GM21447 (cell line): ENCODE data around the gene GRIA1.

Experiments
- ATAC-seq: cut with Tn5 transposase; IDR thresholded peaks from one replicate; pipeline ENCODE4 v1.9.1; 2021; ENCODE audit not compliant: unreplicated experiment

Gene GRIA1

GRCh38 chr5:153496835-153497234 is 6.4 kb downstream of the GRIA1 start:
- ATAC-seq = no peak

- no peak for ATAC-seq
These were observed 8.0 kb downstream of the GRIA1 start for GRCh38 chr5:153498516-153498915.

GRCh38 chr5:153500178-153500577 is 9.7 kb downstream of the GRIA1 start:
- ATAC-seq = no peak

GRCh38 chr5:153504726-153505125 is 14.3 kb downstream of the GRIA1 start:
- no peak for ATAC-seq

- no peak for ATAC-seq
These were observed 18.2 kb downstream of the GRIA1 start for GRCh38 chr5:153508700-153509099.

- ATAC-seq = no peak
These were observed 21.2 kb downstream of the GRIA1 start for GRCh38 chr5:153511622-153512021.

GRCh38 chr5:153513156-153513555 is 22.7 kb downstream of the GRIA1 start:
- no peak for ATAC-seq

- ATAC-seq = no peak
These were observed 24.8 kb downstream of the GRIA1 start for GRCh38 chr5:153515301-153515700.

GRCh38 chr5:153516504-153517240 is 26.2 kb downstream of the GRIA1 start:
- no peak for ATAC-seq

- no peak for ATAC-seq
These were observed 26.8 kb downstream of the GRIA1 start for GRCh38 chr5:153517241-153517611.

GRCh38 chr5:153520137-153520536 is 29.7 kb downstream of the GRIA1 start:
- ATAC-seq = no peak

GRCh38 chr5:153520952-153521351 is 30.5 kb downstream of the GRIA1 start:
- no peak for ATAC-seq

GRCh38 chr5:153523211-153523610 is 32.7 kb downstream of the GRIA1 start:
- no peak for ATAC-seq

- no peak for ATAC-seq
These were observed 33.4 kb downstream of the GRIA1 start for GRCh38 chr5:153523831-153524230.

GRCh38 chr5:153525536-153525935 is 35.1 kb downstream of the GRIA1 start:
- no peak for ATAC-seq

- no peak for ATAC-seq
These were observed 40.1 kb downstream of the GRIA1 start for GRCh38 chr5:153530357-153531143.

GRCh38 chr5:153533546-153533945 is 43.1 kb downstream of the GRIA1 start:
- ATAC-seq = no peak

- no peak for ATAC-seq
These were observed 43.6 kb downstream of the GRIA1 start for GRCh38 chr5:153534102-153534501.

GRCh38 chr5:153537207-153537606 is 46.7 kb downstream of the GRIA1 start:
- ATAC-seq = no peak

- no peak for ATAC-seq
These were observed 49.5 kb downstream of the GRIA1 start for GRCh38 chr5:153539983-153540382.

- no peak for ATAC-seq
These were observed 52.1 kb downstream of the GRIA1 start for GRCh38 chr5:153542536-153542935.

- no peak for ATAC-seq
These were observed 52.8 kb downstream of the GRIA1 start for GRCh38 chr5:153543288-153543687.
